Smooth muscle cell (in vitro differentiated cells): ENCODE measurements around the gene FOXK2. TPM values are rescaled to one million over a fixed set of nuclear protein-coding genes. Genes with fewer than 3 reads are reported as not detected.
"Not testable (repeated sequence)": the region's sequence is repeated elsewhere in the genome, so short reads cannot be mapped to it uniquely, and the experiment has no call there.

Experiments used
- DNase-seq: peaks from one replicate; lab custom pipeline; 2025; ENCODE audit not compliant: unreplicated experiment; lab: John Stamatoyannopoulos, UW
- H2AFZ ChIP-seq: fragments of 200-600 bp; sonication (generic); 2 replicates; pipeline ENCODE4 v1.6.0; 2016; ENCODE audit warnings: antibody characterized with exemption, low read depth, mild to moderate bottlenecking
- H3F3A ChIP-seq: fragments of 200-600 bp; sonication (generic); 2 replicates; pipeline ENCODE4 v1.6.0; 2017; ENCODE audit warnings: antibody characterized with exemption, low read depth
- H3K27ac ChIP-seq: fragments of 200-600 bp; sonication (generic); 2 replicates; pipeline ENCODE4 v1.5.1; 2016; ENCODE audit warnings: low read depth, mild to moderate bottlenecking
- H3K27me3 ChIP-seq: fragments of 200-600 bp; sonication (generic); 2 replicates; pipeline ENCODE4 v1.6.1; 2016; ENCODE audit warnings: low read depth, mild to moderate bottlenecking
- H3K36me3 ChIP-seq: fragments of 200-600 bp; sonication (generic); 2 replicates; pipeline ENCODE4 v1.5.1; 2016; ENCODE audit warnings: low read depth
- H3K4me1 ChIP-seq: fragments of 200-600 bp; sonication (generic); 2 replicates; pipeline ENCODE4 v1.5.1; 2016; ENCODE audit warnings: low read depth
- H3K4me2 ChIP-seq: fragments of 200-600 bp; sonication (generic); 2 replicates; pipeline ENCODE4 v1.6.0; 2016; ENCODE audit warnings: mild to moderate bottlenecking
- H3K4me3 ChIP-seq: fragments of 200-600 bp; sonication (generic); 2 replicates; pipeline ENCODE4 v1.5.1; 2016; ENCODE audit warnings: mild to moderate bottlenecking
- H3K79me2 ChIP-seq: fragments of 200-600 bp; sonication (generic); 2 replicates; pipeline ENCODE4 v1.6.0; 2016; ENCODE audit warnings: low read depth, mild to moderate bottlenecking
- H3K9ac ChIP-seq: fragments of 200-600 bp; sonication (generic); 2 replicates; pipeline ENCODE4 v1.6.0; 2016; ENCODE audit warnings: low read depth
- H3K9me3 ChIP-seq: fragments of 200-600 bp; sonication (generic); replicated peaks from 2 replicates; pipeline ENCODE4 v1.5.1; 2016; ENCODE audit warnings: low read depth
- H4K20me1 ChIP-seq: fragments of 200-600 bp; sonication (generic); 2 replicates; pipeline ENCODE4 v1.6.0; 2016; ENCODE audit warnings: low read depth
- WGBS: methylation state at CpG from one replicate; pipeline ENCODE4 v1.1.7; 2016; ENCODE audit warnings: low lambda C conversion rate; 5-methylcytosine and 5-hydroxymethylcytosine counted together
- polyA plus RNA-seq: library from polyadenylated mRNA; unstranded; fragments of >200 nt; fragmentation: Nextera tagmentation; extraction: Ambion mirVana; gene quantifications from 2 replicates; pipeline ENCODE4 v1.2.1, GENCODE V29; 2016
- total RNA-seq: library from RNA; depleted of rRNA; stranded (reverse); fragments of >200 nt; gene quantifications from 2 replicates; pipeline ENCODE4 v1.2.3, GENCODE V29; 2014
- TF ChIP-seq, protein P1 (sequence below): fragments of 200-600 bp; sonication (generic); IDR thresholded peaks from 2 replicates; pipeline ENCODE4 v1.5.1; 2017; ENCODE audit warnings: borderline replicate concordance, mild to moderate bottlenecking, antibody characterized with exemption; ENCODE audit not compliant: insufficient read depth, poor library complexity, severe bottlenecking

FOXK2 gene
- total and polyA plus RNA-seq, 2 experiments from 2014 or later, result 25.9 to 27.1 TPM

DNA sequence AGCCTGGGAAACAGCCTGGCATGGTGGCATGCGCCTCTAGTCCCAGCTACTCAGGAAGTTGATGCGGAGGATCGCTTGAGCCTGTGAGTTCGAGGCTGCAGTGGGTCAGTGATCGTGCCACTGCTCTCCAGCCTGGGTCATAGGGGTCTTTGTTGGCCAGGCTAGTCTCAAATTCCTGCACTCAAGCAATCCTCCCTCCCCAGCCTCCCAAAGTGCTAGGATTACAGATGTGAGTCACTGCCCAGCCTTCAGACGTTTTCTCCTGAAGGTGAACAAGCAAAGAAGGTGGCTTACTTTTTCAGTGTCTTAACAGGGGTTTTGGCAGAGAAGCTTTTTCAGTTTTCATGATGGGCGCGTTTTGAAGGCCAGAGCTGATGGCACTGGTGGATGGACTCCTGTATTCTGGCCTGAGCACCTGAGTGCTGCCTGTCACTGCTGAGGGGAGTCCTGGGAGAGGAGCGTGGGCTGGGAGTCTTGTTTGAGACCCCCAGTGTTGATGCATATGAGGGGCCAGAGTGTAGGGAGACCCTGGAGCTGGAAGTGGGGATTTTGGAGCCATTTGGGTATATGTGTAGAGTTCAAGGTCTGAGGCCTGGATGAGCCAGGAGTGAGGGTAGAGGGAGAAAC is 41.4 kb downstream of the FOXK2 start:
- no peak overlapping the region for H3K4me3 ChIP-seq

DNA sequence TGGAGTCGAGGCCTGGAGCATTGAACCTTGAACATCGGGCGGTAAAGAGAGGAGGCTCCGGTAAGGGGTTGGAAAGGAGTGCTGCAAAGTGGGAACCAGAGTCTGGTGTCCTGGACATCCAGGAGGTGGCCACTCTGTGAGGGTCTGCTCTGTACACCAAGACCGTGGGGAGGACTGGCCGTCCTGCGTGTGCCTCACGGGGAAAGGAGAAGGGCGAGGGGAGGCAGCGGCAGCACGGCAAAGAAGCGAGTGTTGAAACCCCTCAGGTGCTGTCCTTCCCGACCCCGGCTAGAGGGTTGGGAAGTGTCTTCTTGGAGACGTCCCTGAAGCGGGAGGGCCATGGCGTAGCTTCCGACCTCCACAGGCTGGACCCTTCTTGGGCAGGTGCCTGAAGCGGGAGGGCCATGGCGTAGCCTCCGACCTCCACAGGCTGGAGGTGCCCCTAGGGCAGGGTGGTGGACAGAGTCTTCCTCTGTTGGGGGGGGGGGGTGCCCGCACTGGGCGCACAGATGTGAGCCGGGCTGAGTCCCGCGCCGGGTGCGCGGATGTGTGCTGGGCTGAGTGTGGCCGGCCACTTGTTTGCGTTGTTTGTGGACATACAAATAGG is 42.0 kb downstream of the FOXK2 start:
- Histone ChIP-seq H3K27me3 (no peaks in the 10 kb centered on the region), H3K79me2 (peaks cover 100% of the 10 kb centered on the region), H3K4me2 (no peak overlapping the region), H3K36me3 (peaks cover 10% of the 10 kb centered on the region), H3K9me3 (no peaks in the 10 kb centered on the region), H3K27ac (no peak overlapping the region), H3K4me3 (no peak overlapping the region), H2AFZ (no peak overlapping the region), H3K4me1 (no peaks in the 10 kb centered on the region), H3K9ac (no peak overlapping the region), H3F3A (peaks cover 3% of the 10 kb centered on the region), H4K20me1 (peaks cover 99% of the 10 kb centered on the region)
- no peak for DNase-seq
- TF ChIP-seq, protein P1, sequence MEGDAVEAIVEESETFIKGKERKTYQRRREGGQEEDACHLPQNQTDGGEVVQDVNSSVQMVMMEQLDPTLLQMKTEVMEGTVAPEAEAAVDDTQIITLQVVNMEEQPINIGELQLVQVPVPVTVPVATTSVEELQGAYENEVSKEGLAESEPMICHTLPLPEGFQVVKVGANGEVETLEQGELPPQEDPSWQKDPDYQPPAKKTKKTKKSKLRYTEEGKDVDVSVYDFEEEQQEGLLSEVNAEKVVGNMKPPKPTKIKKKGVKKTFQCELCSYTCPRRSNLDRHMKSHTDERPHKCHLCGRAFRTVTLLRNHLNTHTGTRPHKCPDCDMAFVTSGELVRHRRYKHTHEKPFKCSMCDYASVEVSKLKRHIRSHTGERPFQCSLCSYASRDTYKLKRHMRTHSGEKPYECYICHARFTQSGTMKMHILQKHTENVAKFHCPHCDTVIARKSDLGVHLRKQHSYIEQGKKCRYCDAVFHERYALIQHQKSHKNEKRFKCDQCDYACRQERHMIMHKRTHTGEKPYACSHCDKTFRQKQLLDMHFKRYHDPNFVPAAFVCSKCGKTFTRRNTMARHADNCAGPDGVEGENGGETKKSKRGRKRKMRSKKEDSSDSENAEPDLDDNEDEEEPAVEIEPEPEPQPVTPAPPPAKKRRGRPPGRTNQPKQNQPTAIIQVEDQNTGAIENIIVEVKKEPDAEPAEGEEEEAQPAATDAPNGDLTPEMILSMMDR, result no peak
- WGBS, result 97% methylated on average over 31 of the region's 31 CpGs

More for the DNA sequence above, 41.4 kb downstream of the FOXK2 start:
- no peak overlapping the region for H2AFZ ChIP-seq
- no peak overlapping the region for H3K9ac ChIP-seq
- peaks cover 10% of the 10 kb centered on the region for H3K36me3 ChIP-seq
- TF ChIP-seq, protein P1, result no peak
- 85% methylated on average over 9 of the region's 9 CpGs for WGBS
- no peak for DNase-seq
- no peak overlapping the region for H3K27ac ChIP-seq
- peaks cover 99% of the 10 kb centered on the region for H4K20me1 ChIP-seq
- no peaks in the 10 kb centered on the region for H3K4me1 ChIP-seq
- H3K79me2 ChIP-seq, result peaks cover 100% of the 10 kb centered on the region
- peaks cover 3% of the 10 kb centered on the region for H3F3A ChIP-seq
- no peaks in the 10 kb centered on the region for H3K9me3 ChIP-seq
- no peak overlapping the region for H3K4me2 ChIP-seq
- no peaks in the 10 kb centered on the region for H3K27me3 ChIP-seq

DNA sequence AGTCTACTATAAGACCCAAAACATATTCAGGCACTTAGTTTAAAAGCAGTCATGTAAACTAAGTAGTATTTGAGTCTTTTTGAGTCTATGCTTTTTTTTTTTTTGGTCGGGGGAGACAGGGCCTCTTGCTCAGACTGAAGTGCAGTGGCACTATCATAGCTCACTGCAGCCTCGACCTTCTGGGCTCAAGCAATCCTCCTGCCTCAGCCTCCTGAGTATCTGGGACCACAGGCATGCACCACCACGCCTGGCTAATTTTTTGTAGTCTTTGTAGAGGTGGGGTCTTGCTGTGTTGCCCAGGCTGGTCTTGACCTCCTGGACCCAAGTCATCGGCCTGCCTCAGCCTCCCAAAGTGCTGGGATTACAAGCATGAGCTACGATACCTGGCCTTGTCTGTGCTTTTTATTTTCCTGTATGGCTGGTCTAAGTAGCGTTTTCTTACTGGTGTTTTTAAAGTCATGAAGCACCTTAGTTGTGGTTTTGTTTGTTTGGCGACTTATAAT is 43.2 kb downstream of the FOXK2 start:
- WGBS, result 93% methylated on average over 7 of the region's 7 CpGs
- peaks cover 99% of the 10 kb centered on the region for H4K20me1 ChIP-seq

DNA sequence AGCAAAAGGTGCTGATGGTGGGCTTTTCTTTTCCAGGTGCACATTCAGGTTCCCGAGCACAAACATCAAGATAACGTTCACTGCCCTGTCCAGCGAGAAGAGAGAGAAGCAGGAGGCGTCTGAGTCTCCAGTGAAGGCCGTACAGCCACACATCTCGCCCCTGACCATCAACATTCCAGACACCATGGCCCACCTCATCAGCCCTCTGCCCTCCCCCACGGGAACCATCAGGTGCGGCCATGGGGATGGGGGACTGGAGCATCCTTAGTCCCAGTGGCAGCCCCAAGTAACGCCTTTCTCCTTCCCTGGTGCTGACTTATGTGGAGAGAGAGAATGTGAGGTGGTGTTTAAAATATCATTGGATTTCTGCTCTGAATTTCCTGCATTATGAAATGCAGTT is 43.8 kb downstream of the FOXK2 start:
- DNase-seq, result no peak
- no peak overlapping the region for H2AFZ ChIP-seq
- no peak overlapping the region for H3K4me3 ChIP-seq
- H4K20me1 ChIP-seq, result peaks cover 99% of the 10 kb centered on the region
- H3K4me2 ChIP-seq, result no peak overlapping the region
- H3K9ac ChIP-seq, result no peak overlapping the region
- WGBS, result 94% methylated on average over 9 of the region's 9 CpGs
- peaks cover 100% of the 10 kb centered on the region for H3K79me2 ChIP-seq
- no peaks in the 10 kb centered on the region for H3K4me1 ChIP-seq
- no peaks in the 10 kb centered on the region for H3K27me3 ChIP-seq
- H3F3A ChIP-seq, result peaks cover 3% of the 10 kb centered on the region
- TF ChIP-seq, protein P1, result no peak
- H3K27ac ChIP-seq, result no peak overlapping the region
- peaks cover 10% of the 10 kb centered on the region for H3K36me3 ChIP-seq
- H3K9me3 ChIP-seq, result no peaks in the 10 kb centered on the region

More for the DNA sequence above, 43.2 kb downstream of the FOXK2 start:
- H3F3A ChIP-seq, H3K4me1 ChIP-seq, H2AFZ ChIP-seq, H3K4me2 ChIP-seq, H3K4me3 ChIP-seq, H3K36me3 ChIP-seq, H3K27me3 ChIP-seq, H3K9ac ChIP-seq, H3K27ac ChIP-seq, DNase-seq, H3K9me3 ChIP-seq: not testable (repeated sequence)
- H3K79me2 ChIP-seq, result peaks cover 100% of the 10 kb centered on the region

DNA sequence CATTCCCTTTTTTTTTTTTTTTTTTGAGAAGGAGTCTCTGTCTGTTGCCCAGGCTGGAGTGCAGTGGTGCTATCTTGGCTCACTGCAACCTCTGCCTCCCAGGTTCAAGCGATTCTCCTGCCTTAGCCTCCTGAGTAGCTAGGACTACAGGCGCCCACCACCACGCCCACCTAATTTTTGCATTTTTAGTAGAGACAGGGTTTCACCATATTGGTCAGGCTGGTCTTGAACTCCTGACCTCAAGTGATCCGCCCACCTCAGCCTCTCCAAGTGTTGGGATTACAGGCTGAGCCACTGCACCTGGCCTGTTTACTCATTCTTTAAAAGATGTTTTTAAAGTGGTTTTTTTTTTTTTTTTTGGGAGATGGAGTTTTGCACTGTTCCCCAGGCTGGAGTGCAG is 44.2 kb downstream of the FOXK2 start:
- peaks cover 99% of the 10 kb centered on the region for H4K20me1 ChIP-seq
- WGBS, result 97% methylated on average over 4 of the region's 4 CpGs

More for the DNA sequence above, 44.2 kb downstream of the FOXK2 start:
- H2AFZ ChIP-seq, H3K4me3 ChIP-seq, H3F3A ChIP-seq, H3K9me3 ChIP-seq, H3K9ac ChIP-seq, DNase-seq, H3K4me1 ChIP-seq, H3K27me3 ChIP-seq, H3K27ac ChIP-seq, H3K36me3 ChIP-seq, H3K4me2 ChIP-seq: not testable (repeated sequence)
- peaks cover 100% of the 10 kb centered on the region for H3K79me2 ChIP-seq
